Activated T-cell treated with anti-CD3 and anti-CD28 coated beads, Interleukin-2, amount 50 U/mL, for 24 hours (primary cell): Measurements from ENCODE around the gene GPR31.

Source experiments
- DNase-seq: peaks from one replicate; pipeline ENCODE4 v3.0.0-alpha.2; 2020
- H3K27ac Mint-ChIP-seq: 2 replicates; pipeline ENCODE4 v1.8.0; 2020; ENCODE audit warnings: mild to moderate bottlenecking, mixed read lengths
- H3K27me3 Mint-ChIP-seq: 2 replicates; pipeline ENCODE4 v1.8.0; 2020; ENCODE audit warnings: mixed read lengths
- H3K36me3 Mint-ChIP-seq: 2 replicates; pipeline ENCODE4 v1.8.0; 2020; ENCODE audit warnings: low read depth, mixed read lengths
- H3K4me1 Mint-ChIP-seq: 2 replicates; pipeline ENCODE4 v1.8.0; 2020; ENCODE audit warnings: low read depth, mixed read lengths
- H3K4me3 Mint-ChIP-seq: 2 replicates; pipeline ENCODE4 v1.8.0; 2020; ENCODE audit warnings: mild to moderate bottlenecking, moderate library complexity, mixed read lengths
- H3K9me3 Mint-ChIP-seq: 2 replicates; pipeline ENCODE4 v1.8.0; 2020; ENCODE audit warnings: mixed read lengths

Gene GPR31

GRCh38 chr6:167137881-167138280 is 19.9 kb downstream of the GPR31 start:
- H3K27ac Mint-ChIP-seq, result no peak overlapping the region
- H3K4me1 Mint-ChIP-seq, result peaks cover 34% of the 10 kb centered on the region
- no peak overlapping the region for H3K4me3 Mint-ChIP-seq
- H3K36me3 Mint-ChIP-seq, result no peaks in the 10 kb centered on the region
- H3K9me3 Mint-ChIP-seq, result no peaks in the 10 kb centered on the region
- no peaks in the 10 kb centered on the region for H3K27me3 Mint-ChIP-seq
- no peak for DNase-seq

GRCh38 chr6:167137081-167137480 is 20.7 kb downstream of the GPR31 start:
- Mint-ChIP-seq H3K4me1 (peaks cover 31% of the 10 kb centered on the region), H3K4me3 (no peak overlapping the region), H3K9me3 (no peaks in the 10 kb centered on the region), H3K27ac (no peak overlapping the region), H3K27me3 (no peaks in the 10 kb centered on the region), H3K36me3 (no peaks in the 10 kb centered on the region)
- DNase-seq, result no peak

GRCh38 chr6:167136376-167136775 is 21.4 kb downstream of the GPR31 start:
- no peaks in the 10 kb centered on the region for H3K27me3 Mint-ChIP-seq
- no peak overlapping the region for H3K4me3 Mint-ChIP-seq
- peaks cover 29% of the 10 kb centered on the region for H3K4me1 Mint-ChIP-seq
- H3K36me3 Mint-ChIP-seq, result no peaks in the 10 kb centered on the region
- DNase-seq, result no peak
- no peaks in the 10 kb centered on the region for H3K9me3 Mint-ChIP-seq
- H3K27ac Mint-ChIP-seq, result no peak overlapping the region

- H3K27me3 Mint-ChIP-seq, result no peaks in the 10 kb centered on the region
- no peak overlapping the region for H3K4me3 Mint-ChIP-seq
- H3K9me3 Mint-ChIP-seq, result no peaks in the 10 kb centered on the region
- no peak for DNase-seq
- peaks cover 37% of the 10 kb centered on the region for H3K4me1 Mint-ChIP-seq
- H3K36me3 Mint-ChIP-seq, result no peaks in the 10 kb centered on the region
- H3K27ac Mint-ChIP-seq, result no peak overlapping the region
Measured at GRCh38 chr6:167134448-167135328, 23.1 kb downstream of the GPR31 start.

- H3K27ac Mint-ChIP-seq, result peak overlapping the region; percentile 26
- no peak for DNase-seq
- H3K4me1 Mint-ChIP-seq, result peaks cover 25% of the 10 kb centered on the region
- no peaks in the 10 kb centered on the region for H3K9me3 Mint-ChIP-seq
- no peak overlapping the region for H3K4me3 Mint-ChIP-seq
- peaks cover 2% of the 10 kb centered on the region for H3K36me3 Mint-ChIP-seq
- H3K27me3 Mint-ChIP-seq, result no peaks in the 10 kb centered on the region
Measured at GRCh38 chr6:167130712-167131684, 26.8 kb downstream of the GPR31 start.

GRCh38 chr6:167130008-167130677 is 27.6 kb downstream of the GPR31 start:
- Mint-ChIP-seq H3K36me3 (peaks cover 2% of the 10 kb centered on the region), H3K27me3 (no peaks in the 10 kb centered on the region), H3K9me3 (no peaks in the 10 kb centered on the region), H3K27ac (peak overlapping the region; percentile 26), H3K4me3 (no peak overlapping the region), H3K4me1 (peaks cover 22% of the 10 kb centered on the region)
- no peak for DNase-seq

- H3K27me3 Mint-ChIP-seq, result no peaks in the 10 kb centered on the region
- H3K27ac Mint-ChIP-seq, result peak overlapping the region; percentile 55
- H3K4me3 Mint-ChIP-seq, result no peak overlapping the region
- no peak for DNase-seq
- H3K4me1 Mint-ChIP-seq, result peaks cover 22% of the 10 kb centered on the region
- H3K9me3 Mint-ChIP-seq, result no peaks in the 10 kb centered on the region
- peaks cover 2% of the 10 kb centered on the region for H3K36me3 Mint-ChIP-seq
Measured at GRCh38 chr6:167129562-167129961, 28.2 kb downstream of the GPR31 start.

- H3K4me3 Mint-ChIP-seq, result no peak overlapping the region
- H3K9me3 Mint-ChIP-seq, result no peaks in the 10 kb centered on the region
Measured at GRCh38 chr6:167129159-167129558, 28.6 kb downstream of the GPR31 start.

GRCh38 chr6:167127785-167128531 is 29.8 kb downstream of the GPR31 start:
- Mint-ChIP-seq H3K4me3 (no peak overlapping the region), H3K4me1 (peaks cover 27% of the 10 kb centered on the region), H3K36me3 (peaks cover 2% of the 10 kb centered on the region), H3K27ac (no peak overlapping the region), H3K9me3 (no peaks in the 10 kb centered on the region), H3K27me3 (no peaks in the 10 kb centered on the region)
- DNase-seq, result no peak

More at GRCh38 chr6:167129159-167129558, 28.6 kb downstream of the GPR31 start:
- Mint-ChIP-seq H3K27ac (peak overlapping the region; percentile 9), H3K36me3 (peaks cover 2% of the 10 kb centered on the region), H3K4me1 (peaks cover 22% of the 10 kb centered on the region), H3K27me3 (no peaks in the 10 kb centered on the region)
- no peak for DNase-seq

- Mint-ChIP-seq H3K36me3 (peaks cover 2% of the 10 kb centered on the region), H3K4me3 (no peak overlapping the region), H3K9me3 (no peaks in the 10 kb centered on the region), H3K27ac (no peak overlapping the region), H3K4me1 (peaks cover 41% of the 10 kb centered on the region), H3K27me3 (no peaks in the 10 kb centered on the region)
- no peak for DNase-seq
Measured at GRCh38 chr6:167125855-167126349, 31.9 kb downstream of the GPR31 start.

GRCh38 chr6:167125410-167125809 is 32.4 kb downstream of the GPR31 start:
- Mint-ChIP-seq H3K27ac (no peak overlapping the region), H3K4me3 (no peak overlapping the region), H3K27me3 (no peaks in the 10 kb centered on the region), H3K9me3 (no peaks in the 10 kb centered on the region), H3K36me3 (peaks cover 2% of the 10 kb centered on the region), H3K4me1 (peaks cover 44% of the 10 kb centered on the region)
- no peak for DNase-seq

GRCh38 chr6:167124753-167125152 is 33.0 kb downstream of the GPR31 start:
- no peak for DNase-seq
- Mint-ChIP-seq H3K36me3 (peaks cover 2% of the 10 kb centered on the region), H3K4me1 (peaks cover 44% of the 10 kb centered on the region), H3K27ac (no peak overlapping the region), H3K27me3 (no peaks in the 10 kb centered on the region), H3K9me3 (no peaks in the 10 kb centered on the region), H3K4me3 (no peak overlapping the region)

- Mint-ChIP-seq H3K36me3 (no peaks in the 10 kb centered on the region), H3K27me3 (no peaks in the 10 kb centered on the region), H3K4me1 (peaks cover 52% of the 10 kb centered on the region), H3K9me3 (no peaks in the 10 kb centered on the region), H3K4me3 (peak within 1 kb of the TSS; percentile 26), H3K27ac (peak within 1 kb of the TSS; percentile 38)
- no peak for DNase-seq
Measured at GRCh38 chr6:167122827-167123657, 34.7 kb downstream of the GPR31 start, which contains the start of gene CCR6. Gene CCR6 (plus strand): TSS chr6:167123096. CDS start chr6:167136135, 13,039 bp downstream.
